HFF-Myc (cell line): ENCODE results near the gene HSPB6.

Experiments used
- DNase-seq: peaks from one replicate; pipeline ENCODE4 v3.0.0-alpha.2; 2011; ENCODE audit warnings: low read depth; ENCODE audit errors: extremely low read depth
- H3K4me3 ChIP-seq: replicated peaks from 2 replicates; pipeline ENCODE4 v1.5.1; 2011; ENCODE audit warnings: low read depth, mild to moderate bottlenecking, control low read depth, low read length
- TF ChIP-seq, protein P1 (sequence below): IDR thresholded peaks from 2 replicates; pipeline ENCODE4 v1.5.1; 2012; ENCODE audit warnings: mild to moderate bottlenecking, low read depth, low read length, control low read depth; ENCODE audit errors: missing control alignments

HSPB6 gene

GRCh38 chr19:35783469-35784434 is 26.9 kb upstream of the HSPB6 start:
- no peak for DNase-seq
- TF ChIP-seq, protein P1, sequence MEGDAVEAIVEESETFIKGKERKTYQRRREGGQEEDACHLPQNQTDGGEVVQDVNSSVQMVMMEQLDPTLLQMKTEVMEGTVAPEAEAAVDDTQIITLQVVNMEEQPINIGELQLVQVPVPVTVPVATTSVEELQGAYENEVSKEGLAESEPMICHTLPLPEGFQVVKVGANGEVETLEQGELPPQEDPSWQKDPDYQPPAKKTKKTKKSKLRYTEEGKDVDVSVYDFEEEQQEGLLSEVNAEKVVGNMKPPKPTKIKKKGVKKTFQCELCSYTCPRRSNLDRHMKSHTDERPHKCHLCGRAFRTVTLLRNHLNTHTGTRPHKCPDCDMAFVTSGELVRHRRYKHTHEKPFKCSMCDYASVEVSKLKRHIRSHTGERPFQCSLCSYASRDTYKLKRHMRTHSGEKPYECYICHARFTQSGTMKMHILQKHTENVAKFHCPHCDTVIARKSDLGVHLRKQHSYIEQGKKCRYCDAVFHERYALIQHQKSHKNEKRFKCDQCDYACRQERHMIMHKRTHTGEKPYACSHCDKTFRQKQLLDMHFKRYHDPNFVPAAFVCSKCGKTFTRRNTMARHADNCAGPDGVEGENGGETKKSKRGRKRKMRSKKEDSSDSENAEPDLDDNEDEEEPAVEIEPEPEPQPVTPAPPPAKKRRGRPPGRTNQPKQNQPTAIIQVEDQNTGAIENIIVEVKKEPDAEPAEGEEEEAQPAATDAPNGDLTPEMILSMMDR = no peak
- H3K4me3 ChIP-seq = no peak overlapping the region

DNA sequence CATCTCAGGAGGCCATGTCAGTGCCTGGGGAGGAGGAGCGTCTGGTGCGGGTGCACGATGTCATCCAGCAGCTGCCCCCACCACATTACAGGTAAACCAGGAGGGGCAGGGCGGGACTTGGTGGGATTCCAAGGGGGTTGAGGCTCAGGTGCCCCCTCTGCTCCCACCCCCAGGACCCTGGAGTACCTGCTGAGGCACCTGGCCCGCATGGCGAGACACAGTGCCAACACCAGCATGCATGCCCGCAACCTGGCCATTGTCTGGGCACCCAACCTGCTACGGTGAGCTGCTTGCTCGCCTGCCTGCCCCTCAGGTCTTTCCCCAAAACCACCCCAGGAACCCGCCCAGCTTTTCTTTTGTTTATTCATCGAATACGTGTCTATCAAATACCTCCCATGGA is 25.8 kb upstream of the HSPB6 start:
- no peak for DNase-seq
- H3K4me3 ChIP-seq = no peak overlapping the region
- TF ChIP-seq, protein P1 = no peak

GRCh38 chr19:35781650-35782049 is 24.8 kb upstream of the HSPB6 start:
- no peak for DNase-seq
- TF ChIP-seq, protein P1 = no peak
- no peak overlapping the region for H3K4me3 ChIP-seq

GRCh38 chr19:35780717-35781116 is 23.9 kb upstream of the HSPB6 start:
- no peak for DNase-seq
- TF ChIP-seq, protein P1 = no peak
- H3K4me3 ChIP-seq = no peak overlapping the region

- TF ChIP-seq, protein P1 = no peak
- no peak for DNase-seq
- H3K4me3 ChIP-seq = no peak overlapping the region
These were observed 23.2 kb upstream of the HSPB6 start for GRCh38 chr19:35780058-35780457.

DNA sequence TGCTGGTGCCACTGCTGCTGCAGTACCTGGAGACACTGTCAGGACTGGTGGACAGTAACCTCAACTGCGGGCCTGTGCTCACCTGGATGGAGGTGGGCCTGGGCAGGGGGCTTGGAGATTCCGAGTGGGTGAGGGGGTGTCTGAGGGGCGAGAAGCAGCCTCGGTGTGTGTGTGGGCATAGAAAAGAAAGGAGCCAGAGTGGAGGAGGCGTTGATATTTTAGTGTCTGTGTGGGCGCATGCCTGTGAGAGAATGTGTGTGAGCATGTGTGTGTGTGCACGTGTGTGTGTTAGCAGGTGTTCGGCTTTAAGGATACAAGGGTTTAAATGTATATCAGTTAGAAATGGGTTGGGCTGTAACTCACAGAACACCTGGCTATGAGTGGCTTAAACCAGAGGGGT is 22.2 kb upstream of the HSPB6 start:
- TF ChIP-seq, protein P1 = no peak
- DNase-seq = no peak
- H3K4me3 ChIP-seq = no peak overlapping the region
